WTC11 (cell line): ENCODE data around the gene NNMT.

Experiments used
- CTCF ChIP-seq: fragments of 200-600 bp; IDR thresholded peaks from 2 replicates; pipeline ENCODE4 v1.8.0; 2022; ENCODE audit warnings: antibody characterized with exemption
- SOX15 ChIP-seq: fragments of 250-450 bp; sonication (Bioruptor Pico); IDR thresholded peaks from 2 replicates; pipeline ENCODE4 v1.9.0; 2021; ENCODE audit warnings: mild to moderate bottlenecking
- USF2 ChIP-seq: sonication (generic); formaldehyde crosslinking; IDR thresholded peaks from 2 replicates; pipeline ENCODE4 v1.8.1; 2023; ENCODE audit warnings: mild to moderate bottlenecking, missing genetic modification reagents, moderate library complexity
- ZNF263 ChIP-seq: sonication (generic); formaldehyde crosslinking; IDR thresholded peaks from 2 replicates; pipeline ENCODE4 v1.8.1; 2022; ENCODE audit warnings: low read depth, mild to moderate bottlenecking, moderate library complexity, missing genetic modification reagents

GRCh38 chr11:114279792-114280546 is 16.2 kb upstream of the NNMT start:
- TF ChIP-seq SOX15 (CRISPR knock-in tag) (no peak), CTCF (no peak), ZNF263 (CRISPR knock-in tag) (no peak), USF2 (CRISPR knock-in tag) (no peak)
